GM12892 (cell line): ENCODE results near the gene KCNK3.

Experiments used
- POLR2A ChIP-seq: IDR thresholded peaks from 2 replicates; pipeline ENCODE4 v1.6.1; 2011; ENCODE audit warnings: low read depth, low read length, control low read depth
- POLR2AphosphoS5 ChIP-seq: IDR thresholded peaks from 2 replicates; pipeline ENCODE4 v1.6.1; 2011; ENCODE audit warnings: low read depth, low read length, control low read depth
- TAF1 ChIP-seq: IDR thresholded peaks from 2 replicates; pipeline ENCODE4 v1.6.1; 2011; ENCODE audit warnings: low read depth, mild to moderate bottlenecking, control low read depth, low read length, borderline replicate concordance

GRCh38 chr2:26764906-26765305 lies 72.4 kb downstream of the KCNK3 start:
- no peak for TF ChIP-seq POLR2A
- TF ChIP-seq POLR2AphosphoS5 = no peak
- no peak for TF ChIP-seq TAF1
